CD4-positive, alpha-beta T cell treated with Interleukin-6 at 100 ng/mL for 8 hours (primary cell): ENCODE results near the gene MIER2.
"Not testable (repeated sequence)": the region's sequence is repeated elsewhere in the genome, so short reads cannot be mapped to it uniquely, and the experiment has no call there.

ENCODE experiments used
- DNase-seq: peaks from one replicate; pipeline ENCODE4 v3.0.0-alpha.2; 2020; ENCODE audit warnings: mixed read lengths, low spot score

Gene MIER2

GRCh38 chr19:283395-283794 lies 61.2 kb downstream of the MIER2 start:
- no peak for DNase-seq

GRCh38 chr19:282501-282900 lies 62.1 kb downstream of the MIER2 start:
- DNase-seq: no peak

- DNase-seq: no peak
Measured at GRCh38 chr19:281992-282391, 62.6 kb downstream of the MIER2 start.

- DNase-seq: no peak
Measured at GRCh38 chr19:281156-281853, 63.3 kb downstream of the MIER2 start.

GRCh38 chr19:280541-281009 lies 64.0 kb downstream of the MIER2 start:
- DNase-seq: no peak

GRCh38 chr19:279656-280055 lies 64.9 kb downstream of the MIER2 start:
- DNase-seq: no peak

- no peak for DNase-seq
Measured at GRCh38 chr19:279231-279630, 65.4 kb downstream of the MIER2 start.

GRCh38 chr19:277581-278165 lies 66.9 kb downstream of the MIER2 start:
- no peak for DNase-seq

GRCh38 chr19:277131-277530 lies 67.5 kb downstream of the MIER2 start:
- DNase-seq: no peak

- DNase-seq: no peak
Measured at GRCh38 chr19:275958-276646, 68.5 kb downstream of the MIER2 start.

GRCh38 chr19:275000-275399 lies 69.6 kb downstream of the MIER2 start:
- no peak for DNase-seq

- DNase-seq: no peak
Measured at GRCh38 chr19:273393-273792, 71.2 kb downstream of the MIER2 start.

GRCh38 chr19:271856-272255 lies 72.7 kb downstream of the MIER2 start:
- DNase-seq: no peak

GRCh38 chr19:270766-271318 lies 73.8 kb downstream of the MIER2 start:
- DNase-seq: not testable (repeated sequence)

GRCh38 chr19:269241-269640 lies 75.4 kb downstream of the MIER2 start:
- no peak for DNase-seq

- DNase-seq: no peak
Measured at GRCh38 chr19:262125-262524, 82.5 kb downstream of the MIER2 start.

GRCh38 chr19:256804-257203 lies 87.8 kb downstream of the MIER2 start:
- DNase-seq: not testable (repeated sequence)
